Measurements from ENCODE around the gene LRFN2. TPM values are rescaled to one million over a fixed set of nuclear protein-coding genes. Genes with fewer than 3 reads are reported as not detected.

The LRFN2 gene
- total and polyA plus RNA-seq, 2 of the 8 experiments (the other 6 are each of a cell fraction or from before 2014, with no cell fraction given) = 2.3 TPM

- Histone ChIP-seq H2AFZ (ENCODE audit: low read length) (no peak overlapping the region), H4K20me1 (replicated peaks in 1 of 2; ENCODE audit: control insufficient read depth in 1 of 2, insufficient read depth in 2 of 2, low read length in 2 of 2) (no peaks in the 10 kb centered on the region), H3K14ac (ENCODE audit: insufficient read length) (no peak overlapping the region), H4K8ac (ENCODE audit: extremely low read depth, insufficient read depth, low read length) (no peak overlapping the region), H4K91ac (replicated peaks; ENCODE audit: insufficient read length, low read length) (peak overlapping the region; percentile 29), H3K79me2 (ENCODE audit: control insufficient read depth in 1 of 2, insufficient read depth in 2 of 2, low read length in 2 of 2) (no peaks in the 10 kb centered on the region), H2BK120ac (replicated peaks; ENCODE audit: low read depth, low read length) (no peak overlapping the region), H2BK5ac (ENCODE audit: low read depth, low read length) (peak overlapping the region; percentile 67; the same call in 1 of the 2 replicates), H3K56ac (replicated peaks; ENCODE audit: insufficient read length, low read depth, low read length) (no peak overlapping the region), H2BK12ac (ENCODE audit: low read depth, low read length) (peak overlapping the region; percentile 71; the same call in 1 of the 2 replicates), H3K23ac (ENCODE audit: insufficient read length) (no peak overlapping the region), H2AK5ac (ENCODE audit: low read depth, low read length) (no peak overlapping the region), H3K9ac (replicated peaks in 1 of 4; ENCODE audit: extremely low read depth in 1 of 4, low read depth in 3 of 4, low read length in 3 of 4) (no peak overlapping the region), H3K23me2 (ENCODE audit: low read depth, low read length) (no peaks in the 10 kb centered on the region), H3K4me1 (replicated peaks in 1 of 4; ENCODE audit: control insufficient read depth in 3 of 4, insufficient read depth in 4 of 4, low read length in 3 of 4) (peaks cover 9 to 46% (median 30%) of the 10 kb centered on the region in 4 experiments), H3K27ac (ENCODE audit: low read depth, low read length) (no peak overlapping the region), H3K18ac (ENCODE audit: extremely low read depth, low read length) (0 out of 2 replicates have a peak overlapping the region, but pooled peaks have one; percentile 27), H3K4ac (replicated peaks; ENCODE audit: insufficient read length, low read depth, low read length) (no peak overlapping the region), H3K4me3 (ENCODE audit: extremely low read depth in 1 of 4, insufficient read depth in 2 of 4, low read depth in 3 of 4, low read length in 4 of 4) (no peak overlapping the region), H3K36me3 (ENCODE audit: control insufficient read depth in 2 of 4, insufficient read depth in 4 of 4, low read length in 3 of 4) (no peaks in the 10 kb centered on the region), H3K9me3 (ENCODE audit: insufficient read depth in 2 of 2, low read depth in 1 of 2, low read length in 1 of 2) (no peaks in the 10 kb centered on the region), H4K5ac (ENCODE audit: insufficient read length, low read depth, low read length) (no peak overlapping the region), H3K79me1 (ENCODE audit: low read depth, low read length) (no peaks in the 10 kb centered on the region), H2BK15ac (ENCODE audit: low read length) (no peak overlapping the region), H3K27me3 (replicated peaks in 1 of 4; ENCODE audit: control insufficient read depth in 3 of 4, extremely low read depth in 1 of 4, insufficient read depth in 3 of 4, low read length in 3 of 4) (no peaks in the 10 kb centered on the region), H3K4me2 (ENCODE audit: insufficient read depth in 1 of 2, low read depth in 2 of 2, low read length in 2 of 2) (no peak overlapping the region), H2BK20ac (ENCODE audit: low read length) (0 out of 2 replicates have a peak overlapping the region, but pooled peaks have one; percentile 64)
- ChIA-PET POLR2A (ENCODE audit: partially characterized antibody) (interaction anchor here (1.3 to 3.5 kb wide), 4 partner anchors 9 to 16 kb away, joined by 3 to 11 read pairs (median 5); no protein-coding TSS in a partner anchor), CTCF (ENCODE audit: partially characterized antibody) (interaction anchor here (0.7 to 8.5 kb wide), 9 partner anchors 9 to 244 kb away, joined by 3 to 88 read pairs (median 4); partner anchors contain the start of gene LRFN2)
- FAIRE-seq = no peak
- 69% methylated on average over 7 of the region's 7 CpGs; no CpG with 5 or more reads in 1 of the 2 experiments for WGBS, 2 experiments (ENCODE audit: extremely low coverage in 1 of 2, insufficient coverage in 1 of 2, insufficient read length in 1 of 2, insufficient replicate concordance in 2 of 2, low coverage in 1 of 2, low lambda C conversion rate in 2 of 2, missing lambda C conversion rate in 1 of 2)
- peak in 1 of 2 experiments; percentile 48 for DNase-seq (ENCODE audit: low read depth in 1 of 2, low spot score in 2 of 2)
- TF ChIP-seq JUND (IDR thresholded peaks at IDR 0.05; ENCODE audit: low read length) (no peak), RFX5 (IDR thresholded peaks at IDR 0.05; ENCODE audit: borderline replicate concordance, low read depth, low read length) (no peak), ASH2L (IDR thresholded peaks at IDR 0.05; ENCODE audit: low read length) (no peak), SAP30 (IDR thresholded peaks at IDR 0.05; ENCODE audit: insufficient read depth, insufficient replicate concordance, low read length) (no peak), SRF (IDR thresholded peaks at IDR 0.05; ENCODE audit: low read depth, low read length) (no peak), ATF3 (IDR thresholded peaks at IDR 0.05; ENCODE audit: insufficient read depth, low read depth, low read length) (no peak), E2F6 (IDR thresholded peaks at IDR 0.05) (no peak), MAX (IDR thresholded peaks at IDR 0.05) (no peak), BCL11A (IDR thresholded peaks at IDR 0.05; ENCODE audit: low read depth in 2 of 2, low read length in 2 of 2) (no peak), SIRT6 (IDR thresholded peaks at IDR 0.05; ENCODE audit: low read length) (no peak), PHF8 (conservative IDR thresholded peaks at IDR 0.05; ENCODE audit: low read depth, low read length) (no peak)
Observed at GRCh38 chr6:40343877-40344565, 243.1 kb downstream of the LRFN2 start.

Data from H1 (cell line).